HFFc6 (cell line): Measurements from ENCODE around the gene CDC73. TPM values are rescaled to one million over a fixed set of nuclear protein-coding genes. Genes with fewer than 3 reads are reported as not detected.

Experiments used
- DNase-seq: peaks from one replicate; pipeline ENCODE4 v3.0.0-alpha.2; 2018
- H3K27ac Mint-ChIP-seq: 2 replicates; pipeline ENCODE4 v1.8.0; 2020; ENCODE audit warnings: mild to moderate bottlenecking, mixed read lengths
- H3K27me3 Mint-ChIP-seq: 2 replicates; pipeline ENCODE4 v1.8.0; 2021; ENCODE audit warnings: mild to moderate bottlenecking, moderate library complexity, mixed read lengths; ENCODE audit not compliant: insufficient read depth
- H3K36me3 Mint-ChIP-seq: 2 replicates; pipeline ENCODE4 v1.8.0; 2021; ENCODE audit warnings: low read depth, mixed read lengths
- H3K4me1 Mint-ChIP-seq: 2 replicates; pipeline ENCODE4 v1.8.0; 2020; ENCODE audit warnings: low read depth, mixed read lengths
- H3K4me3 Mint-ChIP-seq: 2 replicates; pipeline ENCODE4 v1.8.0; 2020; ENCODE audit warnings: mild to moderate bottlenecking, moderate library complexity, mixed read lengths
- H3K9me3 Mint-ChIP-seq: 2 replicates; pipeline ENCODE4 v1.8.0; 2020; ENCODE audit warnings: mild to moderate bottlenecking, mixed read lengths
- CTCF ChIP-seq: fragments of 200-600 bp; sonication (generic); IDR thresholded peaks from 2 replicates; pipeline ENCODE4 v1.5.0; 2021; ENCODE audit warnings: antibody characterized with exemption, mild to moderate bottlenecking
- total RNA-seq, 6 experiments: library from RNA; stranded (reverse); fragmentation: NEBNext Ultra II Directional; extraction: Animal tissue kit (Norgen Biotek cat#: 25700); gene quantifications; 2 replicates in 1 of 6; 3 replicates in 5 of 6; pipeline ENCODE4 v1.2.3, GENCODE V29; 2021

The CDC73 gene
- total RNA-seq, 6 experiments from 2014 or later, result 62.8 to 71.6 (median 65.2) TPM

- Mint-ChIP-seq H3K27me3 (no peaks in the 10 kb centered on the region), H3K36me3 (peaks cover 18% of the 10 kb centered on the region), H3K4me1 (peaks cover 25% of the 10 kb centered on the region), H3K27ac (no peak overlapping the region), H3K4me3 (no peak overlapping the region), H3K9me3 (no peaks in the 10 kb centered on the region)
- no peak for DNase-seq
- TF ChIP-seq CTCF, result no peak
These were observed 55.0 kb downstream of the CDC73 start for GRCh38 chr1:193176788-193177187.

- no peak for DNase-seq
- Mint-ChIP-seq H3K27me3 (no peaks in the 10 kb centered on the region), H3K9me3 (no peaks in the 10 kb centered on the region), H3K4me1 (peaks cover 41% of the 10 kb centered on the region), H3K27ac (no peak overlapping the region), H3K36me3 (peaks cover 13% of the 10 kb centered on the region), H3K4me3 (no peak overlapping the region)
- TF ChIP-seq CTCF, result no peak
These were observed 57.3 kb downstream of the CDC73 start for GRCh38 chr1:193179094-193179493.

GRCh38 chr1:193181536-193181935, 59.7 kb downstream of the CDC73 start:
- DNase-seq, result peak; percentile 45
- Mint-ChIP-seq H3K9me3 (no peaks in the 10 kb centered on the region), H3K36me3 (peaks cover 5% of the 10 kb centered on the region), H3K27me3 (no peaks in the 10 kb centered on the region), H3K4me3 (no peak overlapping the region), H3K4me1 (peaks cover 56% of the 10 kb centered on the region), H3K27ac (peak overlapping the region; percentile 71)
- TF ChIP-seq CTCF, result no peak

GRCh38 chr1:193181985-193182384, 60.2 kb downstream of the CDC73 start:
- peak overlapping the region; percentile 71 for H3K27ac Mint-ChIP-seq
- no peaks in the 10 kb centered on the region for H3K27me3 Mint-ChIP-seq
- H3K4me1 Mint-ChIP-seq, result peaks cover 61% of the 10 kb centered on the region
- no peaks in the 10 kb centered on the region for H3K9me3 Mint-ChIP-seq
- no peak overlapping the region for H3K4me3 Mint-ChIP-seq
- no peak for TF ChIP-seq CTCF
- DNase-seq, result no peak
- peaks cover 5% of the 10 kb centered on the region for H3K36me3 Mint-ChIP-seq

GRCh38 chr1:193183019-193183627, 61.3 kb downstream of the CDC73 start:
- Mint-ChIP-seq H3K27me3 (no peaks in the 10 kb centered on the region), H3K4me3 (no peak overlapping the region), H3K27ac (no peak overlapping the region)

More at GRCh38 chr1:193183019-193183627, 61.3 kb downstream of the CDC73 start:
- no peaks in the 10 kb centered on the region for H3K9me3 Mint-ChIP-seq
- H3K36me3 Mint-ChIP-seq, result no peaks in the 10 kb centered on the region
- peaks cover 67% of the 10 kb centered on the region for H3K4me1 Mint-ChIP-seq
- peak; percentile 48 for DNase-seq
- peak; percentile 95 for TF ChIP-seq CTCF
